HL-60 (cell line): Measurements from ENCODE around the gene TNPO3.
"Not testable (repeated sequence)": the region's sequence is repeated elsewhere in the genome, so short reads cannot be mapped to it uniquely, and the experiment has no call there.

ENCODE experiments used
- DNase-seq, 2 experiments: peaks; one replicate each; pipeline ENCODE4 v3.0.0-alpha.2; 2010 to 2020; ENCODE audit warnings: low read depth in 1 of 2, low spot score in 1 of 2
- H3K27ac ChIP-seq: fragments of 250-450 bp; sonication (Bioruptor Pico); replicated peaks from 2 replicates; pipeline ENCODE4 v1.5.1; 2020; ENCODE audit warnings: mild to moderate bottlenecking, moderate library complexity
- H3K27me3 ChIP-seq: fragments of 250-450 bp; sonication (Bioruptor Pico); 2 replicates; pipeline ENCODE4 v1.5.1; 2021; ENCODE audit warnings: mild to moderate bottlenecking, moderate library complexity; ENCODE audit not compliant: insufficient read depth, poor library complexity, severe bottlenecking
- H3K4me3 ChIP-seq: replicated peaks from 2 replicates; pipeline ENCODE4 v1.5.1; 2011; ENCODE audit warnings: mild to moderate bottlenecking, control low read depth, low read length; ENCODE audit not compliant: insufficient read depth
- CTCF ChIP-seq: IDR thresholded peaks from one replicate; pipeline ENCODE4 v1.5.1; 2011; ENCODE audit warnings: low read length, control low read depth, inconsistent platforms; ENCODE audit not compliant: insufficient read depth
- GABPA ChIP-seq: IDR thresholded peaks from 2 replicates; pipeline ENCODE4 v1.6.1; 2012; ENCODE audit warnings: low read depth
- POLR2AphosphoS5 ChIP-seq: IDR thresholded peaks from 2 replicates; pipeline ENCODE4 v1.6.1; 2012; ENCODE audit warnings: low read depth
- REST ChIP-seq: IDR thresholded peaks from 2 replicates; pipeline ENCODE4 v1.6.1; 2012; ENCODE audit warnings: low read depth; ENCODE audit not compliant: insufficient replicate concordance
- SPI1 ChIP-seq: IDR thresholded peaks from 2 replicates; pipeline ENCODE4 v1.6.1; 2012; ENCODE audit warnings: low read depth, mild to moderate bottlenecking, borderline replicate concordance

Gene TNPO3

GRCh38 chr7:129072479-129073011 lies 17.6 kb upstream of the TNPO3 start:
- Histone ChIP-seq H3K27me3 (no peaks in the 10 kb centered on the region), H3K27ac (peak overlapping the region; percentile 91), H3K4me3 (no peak overlapping the region)
- DNase-seq = peak; percentile 94 to 96
- TF ChIP-seq REST = no peak
- TF ChIP-seq SPI1 = no peak
- no peak for TF ChIP-seq CTCF
- TF ChIP-seq GABPA = peak; percentile 28; the same call in 1 of the 2 replicates
- no peak; the same call in 1 of the 2 replicates for TF ChIP-seq POLR2AphosphoS5

- TF ChIP-seq CTCF (no peak), SPI1 (no peak), GABPA (no peak), POLR2AphosphoS5 (no peak), REST (no peak)
- DNase-seq = peak in 1 of 2 experiments; percentile 58
- no peak overlapping the region for H3K4me3 ChIP-seq
- H3K27me3 ChIP-seq = no peaks in the 10 kb centered on the region
- peak overlapping the region; percentile 53 for H3K27ac ChIP-seq
Measured at GRCh38 chr7:129069021-129069420, 14.1 kb upstream of the TNPO3 start.

- TF ChIP-seq REST (no peak), SPI1 (no peak), GABPA (no peak), CTCF (no peak), POLR2AphosphoS5 (no peak)
- no peaks in the 10 kb centered on the region for H3K27me3 ChIP-seq
Measured at GRCh38 chr7:129067943-129068548, 13.1 kb upstream of the TNPO3 start.

GRCh38 chr7:129067132-129067561 lies 12.2 kb upstream of the TNPO3 start:
- not testable (repeated sequence) for DNase-seq, H3K27me3 ChIP-seq, H3K4me3 ChIP-seq, H3K27ac ChIP-seq

More at GRCh38 chr7:129067943-129068548, 13.1 kb upstream of the TNPO3 start:
- Histone ChIP-seq H3K27ac (peak overlapping the region; percentile 53), H3K4me3 (no peak overlapping the region)
- no peak for DNase-seq
